Midbrain (tissue), 1 donor: ENCODE measurements around the gene SERPINA6.
"Not testable (repeated sequence)": the region's sequence is repeated elsewhere in the genome, so short reads cannot be mapped to it uniquely, and the experiment has no call there.

ENCODE experiments used
- DNase-seq: peaks from one replicate; lab custom pipeline; 2025; lab: John Stamatoyannopoulos, UW

SERPINA6 gene

GRCh38 chr14:94292526-94292871 is 30.6 kb downstream of the SERPINA6 start:
- no peak for DNase-seq

GRCh38 chr14:94291906-94292525 is 31.1 kb downstream of the SERPINA6 start:
- DNase-seq, result no peak

- DNase-seq, result no peak
Measured at GRCh38 chr14:94291159-94291905, 31.8 kb downstream of the SERPINA6 start.

GRCh38 chr14:94290197-94290596 is 32.9 kb downstream of the SERPINA6 start:
- DNase-seq, result no peak

- DNase-seq, result no peak
Measured at GRCh38 chr14:94288610-94289465, 34.3 kb downstream of the SERPINA6 start.

- DNase-seq, result no peak
Measured at GRCh38 chr14:94285158-94285557, 38.0 kb downstream of the SERPINA6 start.

- DNase-seq, result no peak
Measured at GRCh38 chr14:94284221-94284620, 38.9 kb downstream of the SERPINA6 start.

- DNase-seq, result no peak
Measured at GRCh38 chr14:94282991-94283723, 40.0 kb downstream of the SERPINA6 start.

GRCh38 chr14:94278731-94279130 is 44.4 kb downstream of the SERPINA6 start:
- no peak for DNase-seq

GRCh38 chr14:94276898-94277561 is 46.1 kb downstream of the SERPINA6 start:
- DNase-seq, result not testable (repeated sequence)

- DNase-seq, result peak; percentile 30
Measured at GRCh38 chr14:94269156-94269555, 54.0 kb downstream of the SERPINA6 start.

GRCh38 chr14:94268582-94268981 is 54.6 kb downstream of the SERPINA6 start:
- DNase-seq, result not testable (repeated sequence)

- DNase-seq, result no peak
Measured at GRCh38 chr14:94267352-94267751, 55.8 kb downstream of the SERPINA6 start.

GRCh38 chr14:94264195-94264594 is 58.9 kb downstream of the SERPINA6 start:
- DNase-seq, result not testable (repeated sequence)
